HepG2 (cell line): ENCODE results near the gene EOGT. TPM values are rescaled to one million over a fixed set of nuclear protein-coding genes. Genes with fewer than 3 reads are reported as not detected.

Experiments
- FOXO1 ChIP-seq: sonication (generic); formaldehyde crosslinking; IDR thresholded peaks from 2 replicates; pipeline ENCODE4 v1.4.0; 2020; ENCODE audit warnings: missing genetic modification reagents
- GABPB1 ChIP-seq: IDR thresholded peaks from 2 replicates; pipeline ENCODE4 v1.6.1; 2016; ENCODE audit warnings: mild to moderate bottlenecking, missing genetic modification reagents, moderate library complexity, missing compliant biosample characterization
- HNRNPK ChIP-seq: fragments of 200-400 bp; formaldehyde crosslinking; IDR thresholded peaks from 2 replicates; pipeline ENCODE4 v1.6.1; 2018; ENCODE audit warnings: low read length, low read depth, moderate library complexity, mild to moderate bottlenecking; ENCODE audit not compliant: poor library complexity, severe bottlenecking
- HOXA7 ChIP-seq: sonication (generic); formaldehyde crosslinking; IDR thresholded peaks from 2 replicates; pipeline ENCODE4 v1.8.1; 2022; ENCODE audit warnings: mild to moderate bottlenecking, missing genetic modification reagents, moderate library complexity
- JARID2 ChIP-seq: sonication (generic); formaldehyde crosslinking; IDR thresholded peaks from 2 replicates; pipeline ENCODE4 v1.8.1; 2023; ENCODE audit warnings: missing genetic modification reagents, inconsistent platforms; ENCODE audit not compliant: insufficient replicate concordance
- KLF16 ChIP-seq, 2 experiments: sonication (generic) in 1 of 2; formaldehyde crosslinking in 1 of 2; IDR thresholded peaks; 2 replicates each; pipeline versions ENCODE4 v1.6.1 to v1.8.0; 2016 to 2023; ENCODE audit warnings: missing genetic modification reagents in 2 of 2, missing compliant biosample characterization in 1 of 2
- NKX3-1 ChIP-seq: sonication (generic); formaldehyde crosslinking; IDR thresholded peaks from 2 replicates; pipeline ENCODE4 v1.5.0; 2020; ENCODE audit warnings: missing genetic modification reagents
- SP2 ChIP-seq: sonication (generic); formaldehyde crosslinking; IDR thresholded peaks from 2 replicates; pipeline ENCODE4 v1.5.1; 2020; ENCODE audit warnings: mild to moderate bottlenecking, missing genetic modification reagents
- SUZ12 ChIP-seq: fragments of 150-350 bp; IDR thresholded peaks from 2 replicates; pipeline ENCODE4 v1.6.1; 2014; ENCODE audit warnings: low read depth, low read length
- THYN1 ChIP-seq: sonication (generic); formaldehyde crosslinking; IDR thresholded peaks from 2 replicates; pipeline ENCODE4 v1.8.1; 2023; ENCODE audit warnings: low read depth, mild to moderate bottlenecking, moderate library complexity, missing genetic modification reagents, borderline replicate concordance
- XRCC5 ChIP-seq: fragments of 200-400 bp; formaldehyde crosslinking; optimal IDR thresholded peaks from 2 replicates; pipeline ENCODE3; 2017; ENCODE audit warnings: mild to moderate bottlenecking, low read length
- ZNF30 ChIP-seq: sonication (generic); formaldehyde crosslinking; IDR thresholded peaks from 2 replicates; pipeline ENCODE4 v1.5.0; 2020; ENCODE audit warnings: mild to moderate bottlenecking, missing genetic modification reagents
- ZNF781 ChIP-seq: sonication (generic); formaldehyde crosslinking; IDR thresholded peaks from 2 replicates; pipeline ENCODE4 v1.5.1; 2020; ENCODE audit warnings: borderline replicate concordance, mild to moderate bottlenecking, missing genetic modification reagents; ENCODE audit errors: not compliant biosample characterization
- ZNF883 ChIP-seq: sonication (generic); formaldehyde crosslinking; IDR thresholded peaks from 2 replicates; pipeline ENCODE4 v1.5.1; 2020; ENCODE audit warnings: mild to moderate bottlenecking, missing genetic modification reagents; ENCODE audit errors: not compliant biosample characterization
- ZSCAN20 ChIP-seq: sonication (generic); formaldehyde crosslinking; IDR thresholded peaks from 2 replicates; pipeline ENCODE4 v1.4.0; 2020; ENCODE audit warnings: missing genetic modification reagents, mild to moderate bottlenecking, borderline replicate concordance
- ZSCAN29 ChIP-seq: sonication (generic); formaldehyde crosslinking; conservative IDR thresholded peaks from 2 replicates; pipeline ENCODE4 v1.4.0; 2020; ENCODE audit warnings: mild to moderate bottlenecking, missing genetic modification reagents
- polyA plus RNA-seq, 8 experiments: library from polyadenylated mRNA; depleted of rRNA in 3 of 8; stranded (reverse) in 7 of 8; unstranded in 1 of 8; fragments of >200 nt; fragmentation: Illumina TruSeq in 4 of 8; extraction: Trizol in 4 of 8; gene quantifications; 2 replicates each; pipeline versions ENCODE4 v1.2.1 to v1.2.3, GENCODE V29; 2011 to 2016; ENCODE audit warnings: low read depth in 4 of 8, missing spikeins in 1 of 8, mixed read lengths in 1 of 8; ENCODE audit not compliant: insufficient read depth in 1 of 8
- total RNA-seq, 5 experiments: library from RNA; depleted of rRNA; stranded (reverse); fragments of >200 nt; fragmentation: Illumina TruSeq; extraction: Trizol; gene quantifications; 2 replicates each; pipeline ENCODE4 v1.2.3, GENCODE V29; 2016; ENCODE audit warnings: low read depth in 1 of 5
- TF ChIP-seq, protein P1 (sequence below): fragments of 450-650 bp; IDR thresholded peaks from 2 replicates; pipeline ENCODE4 v1.6.1; 2016
- TF ChIP-seq, protein P2 (sequence below): sonication (generic); formaldehyde crosslinking; IDR thresholded peaks from 2 replicates; pipeline ENCODE4 v1.8.0; 2022; ENCODE audit warnings: missing genetic modification reagents, low read depth, mild to moderate bottlenecking, borderline replicate concordance
- TF ChIP-seq, protein P3 (sequence below): IDR thresholded peaks from 2 replicates; pipeline ENCODE4 v1.6.1; 2016; ENCODE audit warnings: mild to moderate bottlenecking, missing biosample characterization, missing genetic modification reagents
- TF ChIP-seq, protein P4 (sequence below): sonication (generic); formaldehyde crosslinking; IDR thresholded peaks from 2 replicates; pipeline ENCODE4 v1.8.1; 2023; ENCODE audit warnings: mild to moderate bottlenecking, missing genetic modification reagents
- TF ChIP-seq, protein P5 (sequence below): sonication (generic); formaldehyde crosslinking; IDR thresholded peaks from 2 replicates; pipeline ENCODE4 v1.5.0; 2020; ENCODE audit warnings: mild to moderate bottlenecking, missing genetic modification reagents
- TF ChIP-seq, protein P6 (sequence below): sonication (generic); formaldehyde crosslinking; conservative IDR thresholded peaks from 2 replicates; pipeline ENCODE4 v1.4.0; 2020; ENCODE audit warnings: missing genetic modification reagents

Gene EOGT
- total and polyA plus RNA-seq, 2 of the 13 experiments (the other 11 are each of a cell fraction or from before 2014, with no cell fraction given) = 4.5 to 18.6 TPM

DNA sequence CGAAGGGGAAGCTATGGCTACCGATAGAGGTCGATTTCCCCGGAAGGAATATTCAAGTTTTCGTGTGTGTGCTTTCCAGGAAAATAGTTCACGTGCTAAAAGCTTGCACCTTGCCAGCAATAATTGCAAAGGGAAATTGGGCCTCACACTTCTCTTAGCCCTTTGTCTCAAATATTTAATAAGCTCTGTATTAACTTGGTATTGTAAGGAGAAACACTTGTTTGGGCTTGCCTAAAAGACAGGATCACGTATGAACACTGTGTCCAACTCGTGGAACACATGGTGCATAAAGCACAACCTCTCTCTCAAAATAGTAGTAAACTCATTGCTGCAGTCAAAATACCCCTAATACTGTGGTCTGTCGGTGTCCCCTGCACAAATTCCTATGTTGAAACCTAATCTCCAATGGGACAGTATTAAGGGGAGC lies 39.0 kb upstream of the EOGT start (continued):
- no peak for TF ChIP-seq GABPB1 (CRISPR knock-in tag)
- TF ChIP-seq, protein P1, sequence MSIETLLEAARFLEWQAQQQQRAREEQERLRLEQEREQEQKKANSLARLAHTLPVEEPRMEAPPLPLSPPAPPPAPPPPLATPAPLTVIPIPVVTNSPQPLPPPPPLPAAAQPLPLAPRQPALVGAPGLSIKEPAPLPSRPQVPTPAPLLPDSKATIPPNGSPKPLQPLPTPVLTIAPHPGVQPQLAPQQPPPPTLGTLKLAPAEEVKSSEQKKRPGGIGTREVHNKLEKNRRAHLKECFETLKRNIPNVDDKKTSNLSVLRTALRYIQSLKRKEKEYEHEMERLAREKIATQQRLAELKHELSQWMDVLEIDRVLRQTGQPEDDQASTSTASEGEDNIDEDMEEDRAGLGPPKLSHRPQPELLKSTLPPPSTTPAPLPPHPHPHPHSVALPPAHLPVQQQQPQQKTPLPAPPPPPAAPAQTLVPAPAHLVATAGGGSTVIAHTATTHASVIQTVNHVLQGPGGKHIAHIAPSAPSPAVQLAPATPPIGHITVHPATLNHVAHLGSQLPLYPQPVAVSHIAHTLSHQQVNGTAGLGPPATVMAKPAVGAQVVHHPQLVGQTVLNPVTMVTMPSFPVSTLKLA = 0 out of 2 replicates have a peak, but pooled peaks have one; percentile 1
- no peak for TF ChIP-seq SP2
- TF ChIP-seq SUZ12 = no peak
- no peak for TF ChIP-seq ZNF883
- TF ChIP-seq THYN1 (CRISPR knock-in tag) = no peak
- TF ChIP-seq, protein P2, sequence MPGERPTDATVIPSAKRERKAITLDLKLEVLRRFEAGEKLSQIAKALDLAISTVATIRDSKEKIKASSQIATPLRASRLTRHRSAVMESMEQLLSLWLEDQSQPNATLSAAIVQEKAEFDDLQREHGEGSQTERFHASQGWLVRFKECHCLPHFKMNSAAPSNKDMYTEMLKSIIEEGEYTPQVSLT = no peak
- TF ChIP-seq, protein P3, sequence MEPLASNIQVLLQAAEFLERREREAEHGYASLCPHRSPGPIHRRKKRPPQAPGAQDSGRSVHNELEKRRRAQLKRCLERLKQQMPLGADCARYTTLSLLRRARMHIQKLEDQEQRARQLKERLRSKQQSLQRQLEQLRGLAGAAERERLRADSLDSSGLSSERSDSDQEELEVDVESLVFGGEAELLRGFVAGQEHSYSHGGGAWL (CRISPR knock-in tag) = no peak
- no peak for TF ChIP-seq XRCC5
- no peak for TF ChIP-seq ZNF30 (CRISPR knock-in tag)
- TF ChIP-seq HOXA7 (CRISPR knock-in tag) = no peak
- TF ChIP-seq, protein P4, sequence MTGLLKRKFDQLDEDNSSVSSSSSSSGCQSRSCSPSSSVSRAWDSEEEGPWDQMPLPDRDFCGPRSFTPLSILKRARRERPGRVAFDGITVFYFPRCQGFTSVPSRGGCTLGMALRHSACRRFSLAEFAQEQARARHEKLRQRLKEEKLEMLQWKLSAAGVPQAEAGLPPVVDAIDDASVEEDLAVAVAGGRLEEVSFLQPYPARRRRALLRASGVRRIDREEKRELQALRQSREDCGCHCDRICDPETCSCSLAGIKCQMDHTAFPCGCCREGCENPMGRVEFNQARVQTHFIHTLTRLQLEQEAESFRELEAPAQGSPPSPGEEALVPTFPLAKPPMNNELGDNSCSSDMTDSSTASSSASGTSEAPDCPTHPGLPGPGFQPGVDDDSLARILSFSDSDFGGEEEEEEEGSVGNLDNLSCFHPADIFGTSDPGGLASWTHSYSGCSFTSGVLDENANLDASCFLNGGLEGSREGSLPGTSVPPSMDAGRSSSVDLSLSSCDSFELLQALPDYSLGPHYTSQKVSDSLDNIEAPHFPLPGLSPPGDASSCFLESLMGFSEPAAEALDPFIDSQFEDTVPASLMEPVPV = no peak
- TF ChIP-seq HNRNPK = no peak
- TF ChIP-seq FOXO1 (CRISPR knock-in tag) = no peak; the same call in 1 of the 2 replicates
- TF ChIP-seq NKX3-1 = no peak
- TF ChIP-seq JARID2 (CRISPR knock-in tag) = no peak
- TF ChIP-seq KLF16 (CRISPR knock-in tag; IDR thresholded peaks at IDR 0.05) = no peak
- TF ChIP-seq ZSCAN20 (CRISPR knock-in tag) = no peak
- TF ChIP-seq, protein P5, sequence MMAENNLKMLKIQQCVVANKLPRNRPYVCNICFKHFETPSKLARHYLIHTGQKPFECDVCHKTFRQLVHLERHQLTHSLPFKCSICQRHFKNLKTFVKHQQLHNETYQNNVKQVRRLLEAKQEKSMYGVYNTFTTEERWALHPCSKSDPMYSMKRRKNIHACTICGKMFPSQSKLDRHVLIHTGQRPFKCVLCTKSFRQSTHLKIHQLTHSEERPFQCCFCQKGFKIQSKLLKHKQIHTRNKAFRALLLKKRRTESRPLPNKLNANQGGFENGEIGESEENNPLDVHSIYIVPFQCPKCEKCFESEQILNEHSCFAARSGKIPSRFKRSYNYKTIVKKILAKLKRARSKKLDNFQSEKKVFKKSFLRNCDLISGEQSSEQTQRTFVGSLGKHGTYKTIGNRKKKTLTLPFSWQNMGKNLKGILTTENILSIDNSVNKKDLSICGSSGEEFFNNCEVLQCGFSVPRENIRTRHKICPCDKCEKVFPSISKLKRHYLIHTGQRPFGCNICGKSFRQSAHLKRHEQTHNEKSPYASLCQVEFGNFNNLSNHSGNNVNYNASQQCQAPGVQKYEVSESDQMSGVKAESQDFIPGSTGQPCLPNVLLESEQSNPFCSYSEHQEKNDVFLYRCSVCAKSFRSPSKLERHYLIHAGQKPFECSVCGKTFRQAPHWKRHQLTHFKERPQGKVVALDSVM (CRISPR knock-in tag) = no peak
- TF ChIP-seq ZNF781 (CRISPR knock-in tag) = no peak
- TF ChIP-seq, protein P6, sequence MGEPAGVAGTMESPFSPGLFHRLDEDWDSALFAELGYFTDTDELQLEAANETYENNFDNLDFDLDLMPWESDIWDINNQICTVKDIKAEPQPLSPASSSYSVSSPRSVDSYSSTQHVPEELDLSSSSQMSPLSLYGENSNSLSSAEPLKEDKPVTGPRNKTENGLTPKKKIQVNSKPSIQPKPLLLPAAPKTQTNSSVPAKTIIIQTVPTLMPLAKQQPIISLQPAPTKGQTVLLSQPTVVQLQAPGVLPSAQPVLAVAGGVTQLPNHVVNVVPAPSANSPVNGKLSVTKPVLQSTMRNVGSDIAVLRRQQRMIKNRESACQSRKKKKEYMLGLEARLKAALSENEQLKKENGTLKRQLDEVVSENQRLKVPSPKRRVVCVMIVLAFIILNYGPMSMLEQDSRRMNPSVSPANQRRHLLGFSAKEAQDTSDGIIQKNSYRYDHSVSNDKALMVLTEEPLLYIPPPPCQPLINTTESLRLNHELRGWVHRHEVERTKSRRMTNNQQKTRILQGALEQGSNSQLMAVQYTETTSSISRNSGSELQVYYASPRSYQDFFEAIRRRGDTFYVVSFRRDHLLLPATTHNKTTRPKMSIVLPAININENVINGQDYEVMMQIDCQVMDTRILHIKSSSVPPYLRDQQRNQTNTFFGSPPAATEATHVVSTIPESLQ = no peak
- TF ChIP-seq ZSCAN29 (CRISPR knock-in tag) = 0 out of 2 replicates have a peak, but pooled peaks have one; percentile 31
